Endodermal cell (in vitro differentiated cells): ENCODE data around the gene ADH5. TPM values are rescaled to one million over a fixed set of nuclear protein-coding genes. Genes with fewer than 3 reads are reported as not detected.

ENCODE experiments used
- DNase-seq: peaks from one replicate; pipeline ENCODE4 v3.0.0-alpha.2; 2017
- H3K27ac ChIP-seq: 2 replicates; pipeline ENCODE4 v1.5.1; 2013; ENCODE audit warnings: mild to moderate bottlenecking, low read depth, low read length, moderate library complexity
- H3K27me3 ChIP-seq: 2 replicates; pipeline ENCODE4 v1.6.1; 2013; ENCODE audit warnings: mild to moderate bottlenecking, low read length, moderate library complexity; ENCODE audit not compliant: insufficient read depth, control insufficient read depth, poor library complexity, severe bottlenecking
- H3K36me3 ChIP-seq: 2 replicates; pipeline ENCODE4 v1.7.0; 2013; ENCODE audit warnings: mild to moderate bottlenecking, low read length, moderate library complexity; ENCODE audit not compliant: control insufficient read depth, insufficient read depth
- H3K4me1 ChIP-seq: one replicate; pipeline ENCODE4 v1.7.0; 2013; ENCODE audit warnings: low read length; ENCODE audit not compliant: control insufficient read depth, insufficient read depth
- H3K4me3 ChIP-seq: 2 replicates; pipeline ENCODE4 v1.5.1; 2013; ENCODE audit warnings: mild to moderate bottlenecking, low read length, moderate library complexity
- H3K9ac ChIP-seq: 2 replicates; pipeline ENCODE4 v1.6.1; 2013; ENCODE audit warnings: mild to moderate bottlenecking, low read length, moderate library complexity; ENCODE audit not compliant: poor library complexity, severe bottlenecking; ENCODE audit errors: extremely low read depth
- H3K9me3 ChIP-seq: 2 replicates; pipeline ENCODE4 v1.6.1; 2013; ENCODE audit warnings: mild to moderate bottlenecking, low read length, moderate library complexity; ENCODE audit not compliant: control insufficient read depth
- H3K27ac Mint-ChIP-seq: 2 replicates; pipeline ENCODE4 v1.8.0; 2020; ENCODE audit warnings: mixed read lengths
- H3K27me3 Mint-ChIP-seq: 2 replicates; pipeline ENCODE4 v1.8.0; 2021; ENCODE audit warnings: mild to moderate bottlenecking, mixed read lengths; ENCODE audit not compliant: insufficient read depth
- H3K36me3 Mint-ChIP-seq: 2 replicates; pipeline ENCODE4 v1.8.0; 2020; ENCODE audit warnings: low read depth, mixed read lengths
- H3K4me1 Mint-ChIP-seq: 2 replicates; pipeline ENCODE4 v1.8.0; 2020; ENCODE audit warnings: mixed read lengths
- H3K4me3 Mint-ChIP-seq: 2 replicates; pipeline ENCODE4 v1.8.0; 2020; ENCODE audit warnings: mild to moderate bottlenecking, moderate library complexity, mixed read lengths
- H3K9me3 Mint-ChIP-seq: 2 replicates; pipeline ENCODE4 v1.8.0; 2020; ENCODE audit warnings: mild to moderate bottlenecking, mixed read lengths
- WGBS, 2 experiments: methylation state at CpG; one replicate each; pipeline versions ENCODE4 v1.1.5 to v1.1.7; 2013; ENCODE audit warnings: missing lambda C conversion rate in 2 of 2, mixed read lengths in 1 of 2; ENCODE audit not compliant: insufficient coverage in 1 of 2, insufficient read length in 1 of 2; 5-methylcytosine and 5-hydroxymethylcytosine counted together
- total RNA-seq, 2 donors: library from RNA; stranded (reverse); fragmentation: NEBNext Ultra II Directional in 1 of 2; extraction: Animal tissue kit (Norgen Biotek cat#: 25700) in 1 of 2; gene quantifications; 2 replicates in 1 of 2; 3 replicates in 1 of 2; pipeline ENCODE4 v1.2.1, GENCODE V29; 2021
- TF ChIP-seq, protein P1 (sequence below): fragments of 200-600 bp; sonication (generic); conservative IDR thresholded peaks from 2 replicates; pipeline ENCODE4 v1.5.0; 2021; ENCODE audit warnings: antibody characterized with exemption, mild to moderate bottlenecking

ADH5 gene
- total RNA-seq, 2 donors from 2014 or later, result 272 to 317 TPM

DNA sequence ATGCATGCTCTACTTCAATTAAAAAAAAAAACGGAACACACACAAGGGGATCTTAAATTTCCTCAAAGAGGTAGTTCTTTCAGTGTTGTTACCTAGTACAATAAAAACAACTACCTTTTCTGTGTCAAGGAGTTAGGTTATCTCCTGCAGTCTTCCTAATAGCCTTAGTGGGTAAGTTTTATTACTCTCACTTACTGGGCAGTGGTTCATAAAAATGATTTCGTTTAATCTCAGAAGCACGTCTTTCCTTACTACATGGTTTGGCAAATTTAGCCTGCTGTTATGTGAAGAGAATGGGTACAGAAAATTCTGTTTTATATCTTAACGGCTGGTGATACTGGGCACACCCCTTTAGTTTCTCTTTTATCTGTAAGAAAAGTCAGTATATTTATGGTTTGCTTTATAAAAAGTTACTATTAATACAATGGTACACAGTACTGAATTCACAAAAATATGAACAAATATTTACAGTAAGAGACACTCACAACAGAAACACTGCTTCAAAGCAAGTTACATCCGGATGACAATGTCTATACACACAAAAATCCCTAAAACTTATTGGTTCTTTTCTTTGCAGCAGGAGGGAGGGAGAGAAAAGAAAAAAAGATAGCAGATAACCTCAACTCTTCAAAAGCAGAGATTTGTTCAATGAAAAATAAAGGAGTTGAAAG lies 8.8 kb downstream of the ADH5 start:
- Histone ChIP-seq H3K4me1 (no peaks in the 10 kb centered on the region), H3K36me3 (peaks cover 93% of the 10 kb centered on the region), H3K9ac (no peak overlapping the region), H3K9me3 (no peaks in the 10 kb centered on the region), H3K27ac (no peak overlapping the region), H3K4me3 (no peak overlapping the region), H3K27me3 (no peaks in the 10 kb centered on the region)
- peaks cover 3% of the 10 kb centered on the region for H3K4me1 Mint-ChIP-seq
- TF ChIP-seq, protein P1, sequence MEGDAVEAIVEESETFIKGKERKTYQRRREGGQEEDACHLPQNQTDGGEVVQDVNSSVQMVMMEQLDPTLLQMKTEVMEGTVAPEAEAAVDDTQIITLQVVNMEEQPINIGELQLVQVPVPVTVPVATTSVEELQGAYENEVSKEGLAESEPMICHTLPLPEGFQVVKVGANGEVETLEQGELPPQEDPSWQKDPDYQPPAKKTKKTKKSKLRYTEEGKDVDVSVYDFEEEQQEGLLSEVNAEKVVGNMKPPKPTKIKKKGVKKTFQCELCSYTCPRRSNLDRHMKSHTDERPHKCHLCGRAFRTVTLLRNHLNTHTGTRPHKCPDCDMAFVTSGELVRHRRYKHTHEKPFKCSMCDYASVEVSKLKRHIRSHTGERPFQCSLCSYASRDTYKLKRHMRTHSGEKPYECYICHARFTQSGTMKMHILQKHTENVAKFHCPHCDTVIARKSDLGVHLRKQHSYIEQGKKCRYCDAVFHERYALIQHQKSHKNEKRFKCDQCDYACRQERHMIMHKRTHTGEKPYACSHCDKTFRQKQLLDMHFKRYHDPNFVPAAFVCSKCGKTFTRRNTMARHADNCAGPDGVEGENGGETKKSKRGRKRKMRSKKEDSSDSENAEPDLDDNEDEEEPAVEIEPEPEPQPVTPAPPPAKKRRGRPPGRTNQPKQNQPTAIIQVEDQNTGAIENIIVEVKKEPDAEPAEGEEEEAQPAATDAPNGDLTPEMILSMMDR, result no peak
- 98% methylated on average over 4 of the region's 5 CpGs; no CpG with 5 or more reads in 1 of the 2 experiments for WGBS, 2 experiments
- no peak overlapping the region for H3K27ac Mint-ChIP-seq
- H3K36me3 Mint-ChIP-seq, result peaks cover 87% of the 10 kb centered on the region
- DNase-seq, result no peak
- no peaks in the 10 kb centered on the region for H3K27me3 Mint-ChIP-seq
- no peak overlapping the region for H3K4me3 Mint-ChIP-seq
- H3K9me3 Mint-ChIP-seq, result no peaks in the 10 kb centered on the region

DNA sequence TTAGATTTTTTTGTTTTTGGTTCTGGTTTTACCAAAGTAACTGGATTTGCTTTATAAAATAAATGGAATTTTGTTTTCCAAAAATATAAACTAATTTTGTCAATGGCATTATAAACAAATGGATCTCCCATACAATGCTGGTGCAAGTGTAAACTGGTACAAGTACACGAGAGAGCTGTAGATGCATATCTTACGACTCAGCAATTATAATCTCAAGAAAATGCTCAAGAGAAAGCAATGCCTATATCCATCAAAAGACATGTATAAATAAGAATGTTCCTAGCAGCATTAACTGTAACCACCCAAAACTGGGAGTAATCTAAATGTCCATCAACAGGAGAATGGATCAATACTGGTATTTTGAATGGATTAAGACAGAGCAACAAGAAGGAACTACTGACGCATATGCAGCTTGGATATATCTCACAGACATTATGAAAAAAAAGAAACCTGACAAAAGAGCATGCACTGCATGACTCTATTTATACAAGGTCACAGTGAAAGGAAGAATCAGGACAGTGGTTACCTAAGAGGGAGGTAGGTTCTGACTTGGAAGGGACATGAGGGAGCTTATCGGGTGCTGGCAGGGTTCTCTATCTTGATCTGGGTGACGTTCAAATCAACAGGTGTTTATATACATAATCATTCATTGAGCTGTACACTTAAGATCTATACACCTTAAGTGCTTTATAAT lies 9.5 kb downstream of the ADH5 start:
- H3K9me3 Mint-ChIP-seq, result no peaks in the 10 kb centered on the region
- H3K27ac ChIP-seq, result no peak overlapping the region
- H3K27ac Mint-ChIP-seq, result no peak overlapping the region

DNA sequence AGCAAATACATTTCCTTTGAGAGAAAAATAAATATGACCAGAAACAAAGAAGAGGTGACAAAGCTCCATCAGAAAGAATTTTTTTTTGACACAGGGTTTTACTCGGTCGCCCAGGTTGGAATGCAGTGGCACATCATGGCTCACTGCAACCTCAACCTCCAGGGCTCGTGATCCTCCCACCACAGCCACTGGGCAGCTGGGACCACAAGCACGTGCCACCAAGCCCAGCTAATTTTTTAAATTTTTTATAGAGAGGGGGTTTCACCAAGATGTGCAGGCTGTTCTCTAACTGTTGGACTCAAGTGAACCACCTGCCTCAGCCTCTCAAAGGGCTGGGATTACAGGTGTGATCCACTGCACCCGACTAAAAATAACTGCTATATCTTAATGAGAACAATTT lies 10.3 kb downstream of the ADH5 start:
- Mint-ChIP-seq H3K4me1 (no peaks in the 10 kb centered on the region), H3K9me3 (no peaks in the 10 kb centered on the region), H3K4me3 (no peak overlapping the region), H3K27ac (no peak overlapping the region), H3K36me3 (peaks cover 88% of the 10 kb centered on the region), H3K27me3 (no peaks in the 10 kb centered on the region)
- TF ChIP-seq, protein P1, result no peak
- Histone ChIP-seq H3K9ac (no peak overlapping the region), H3K4me3 (no peak overlapping the region), H3K27ac (no peak overlapping the region), H3K36me3 (peaks cover 94% of the 10 kb centered on the region), H3K27me3 (no peaks in the 10 kb centered on the region), H3K9me3 (no peaks in the 10 kb centered on the region), H3K4me1 (no peaks in the 10 kb centered on the region)
- 83 to 92% methylated on average over 3 to 5 of the region's 5 CpGs for WGBS, 2 experiments
- DNase-seq, result no peak

More for the DNA sequence above, 9.5 kb downstream of the ADH5 start:
- Mint-ChIP-seq H3K4me1 (no peaks in the 10 kb centered on the region), H3K27me3 (no peaks in the 10 kb centered on the region), H3K36me3 (peaks cover 88% of the 10 kb centered on the region), H3K4me3 (no peak overlapping the region)
- H3K4me3 ChIP-seq, result no peak overlapping the region
- TF ChIP-seq, protein P1, result no peak
- DNase-seq, result no peak
- H3K9me3 ChIP-seq, result no peaks in the 10 kb centered on the region
- H3K4me1 ChIP-seq, result no peaks in the 10 kb centered on the region
- peaks cover 94% of the 10 kb centered on the region for H3K36me3 ChIP-seq
- no peaks in the 10 kb centered on the region for H3K27me3 ChIP-seq
- WGBS, 2 experiments, result 95 to 100% methylated on average over 2 to 5 of the region's 5 CpGs
- H3K9ac ChIP-seq, result no peak overlapping the region
